Lung (tissue), 12 donors: ENCODE results near the gene TMEM131. TPM values are rescaled to one million over a fixed set of nuclear protein-coding genes. Genes with fewer than 3 reads are reported as not detected.

ENCODE experiments used
- ATAC-seq: fragments of 200-7000 bp; cut with Tn5 transposase; one replicate; pipeline ENCODE4 v1.9.1; 2020; ENCODE audit warnings: moderate number of reproducible peaks; ENCODE audit not compliant: insufficient read depth, low FRiP score
- DNase-seq, 3 donors: peaks; one replicate each; pipeline ENCODE4 v3.0.0-alpha.2; 2013 to 2017
- H3K27ac ChIP-seq, 2 donors: one replicate each; pipeline ENCODE4 v1.5.1; 2013; ENCODE audit warnings: mild to moderate bottlenecking in 2 of 2, moderate library complexity in 2 of 2, control low read depth in 1 of 2, inconsistent platforms in 1 of 2, low read depth in 1 of 2, low read length in 1 of 2
- H3K27me3 ChIP-seq, 3 donors: one replicate each; pipeline ENCODE4 v1.5.1; 2013; ENCODE audit warnings: low read length in 2 of 3; ENCODE audit not compliant: control insufficient read depth in 3 of 3, insufficient read depth in 3 of 3
- H3K36me3 ChIP-seq, 4 donors: one replicate each; pipeline ENCODE4 v1.5.1; 2013; ENCODE audit warnings: low read length in 4 of 4, mild to moderate bottlenecking in 1 of 4, moderate library complexity in 1 of 4; ENCODE audit not compliant: control insufficient read depth in 4 of 4, insufficient read depth in 4 of 4
- H3K4me1 ChIP-seq, 5 donors: one replicate each; pipeline ENCODE4 v1.5.1; 2013; ENCODE audit warnings: low read length in 5 of 5, mild to moderate bottlenecking in 2 of 5, moderate library complexity in 1 of 5; ENCODE audit not compliant: control insufficient read depth in 5 of 5, insufficient read depth in 5 of 5
- H3K4me3 ChIP-seq: one replicate; pipeline ENCODE4 v1.5.1; 2013; ENCODE audit warnings: mild to moderate bottlenecking, control low read depth, moderate library complexity
- H3K9ac ChIP-seq, 2 donors: one replicate each; pipeline ENCODE4 v1.5.1; 2013; ENCODE audit warnings: low read length in 2 of 2, control low read depth in 1 of 2; ENCODE audit not compliant: insufficient read depth in 1 of 2
- H3K9me3 ChIP-seq, 4 donors: one replicate each; pipeline ENCODE4 v1.5.1; 2013; ENCODE audit warnings: low read length in 3 of 4, mild to moderate bottlenecking in 1 of 4, moderate library complexity in 1 of 4; ENCODE audit not compliant: control insufficient read depth in 4 of 4, insufficient read depth in 3 of 4
- WGBS, 2 donors: extraction: QIAGEN DNeasy Blood & Tissue Kit; methylation state at CpG; one replicate each; pipeline ENCODE4 v1.1.7; 2013; 5-methylcytosine and 5-hydroxymethylcytosine counted together
- polyA plus RNA-seq, 2 donors: library from polyadenylated mRNA; stranded (reverse); fragments of 200-250 nt; gene quantifications; one replicate each; pipeline ENCODE4 v1.2.1, GENCODE V29; 2013
- total RNA-seq, 2 donors: library from RNA; depleted of rRNA in 1 of 2; stranded (reverse); fragments of >200 nt in 1 of 2; gene quantifications; one replicate each; pipeline ENCODE4 v1.2.1, GENCODE V29; 2014 to 2021
- TF ChIP-seq, protein P1 (sequence below): IDR thresholded peaks from 2 replicates; pipeline ENCODE4 v1.5.1; 2012; ENCODE audit warnings: mild to moderate bottlenecking; ENCODE audit errors: control extremely low read depth, extremely low read depth
- donor health status: control.
- donor health status: control.
- donor health status: Bipolar disorder and iron deficiency.
- donor health status: healthy.
- donor health status: DM: yes; HTN: yes; CAD: no.

Gene TMEM131
- total and polyA plus RNA-seq, 4 donors = 9.3 to 54.0 (median 23.7) TPM

DNA sequence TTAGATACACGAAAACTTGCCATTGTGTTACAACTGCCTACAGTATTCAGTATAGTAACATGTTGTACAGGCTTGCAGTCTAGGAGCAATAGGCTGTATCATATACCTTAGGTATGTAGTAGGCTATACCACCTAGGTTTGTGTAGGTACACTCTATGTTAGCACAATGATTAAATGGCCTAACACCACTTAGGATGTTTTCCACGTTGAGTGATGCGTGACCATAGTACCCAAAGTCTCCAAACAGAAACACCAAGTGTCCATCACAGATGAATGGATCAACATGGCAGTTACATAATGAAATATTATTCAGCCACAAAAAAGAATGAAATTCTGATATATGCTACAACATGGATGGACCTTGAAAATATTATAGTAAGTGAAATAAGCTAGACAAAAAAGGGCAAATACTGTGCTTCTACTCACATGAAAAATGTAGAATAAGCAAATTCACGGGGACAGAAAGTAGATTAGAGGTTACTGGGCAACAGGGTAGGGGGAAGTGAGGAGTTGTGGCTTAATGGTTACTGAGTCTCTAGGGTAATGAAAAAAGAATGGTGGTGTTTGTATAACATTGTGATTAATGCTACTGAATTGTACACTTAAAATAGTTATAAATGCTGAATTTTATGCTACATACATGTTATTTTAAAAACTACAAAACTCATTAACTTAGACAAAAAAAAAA lies 62.6 kb downstream of the TMEM131 start:
- ATAC-seq = no peak
- Histone ChIP-seq H3K4me1 (peaks cover 5 to 51% (median 34%) of the 10 kb centered on the region in 5 donors), H3K27ac (no peak overlapping the region), H3K27me3 (no peaks in the 10 kb centered on the region), H3K36me3 (no peaks in the 10 kb centered on the region), H3K4me3 (no peak overlapping the region), H3K9ac (no peak overlapping the region), H3K9me3 (no peaks in the 10 kb centered on the region)
- no peak for DNase-seq
- TF ChIP-seq, protein P1, sequence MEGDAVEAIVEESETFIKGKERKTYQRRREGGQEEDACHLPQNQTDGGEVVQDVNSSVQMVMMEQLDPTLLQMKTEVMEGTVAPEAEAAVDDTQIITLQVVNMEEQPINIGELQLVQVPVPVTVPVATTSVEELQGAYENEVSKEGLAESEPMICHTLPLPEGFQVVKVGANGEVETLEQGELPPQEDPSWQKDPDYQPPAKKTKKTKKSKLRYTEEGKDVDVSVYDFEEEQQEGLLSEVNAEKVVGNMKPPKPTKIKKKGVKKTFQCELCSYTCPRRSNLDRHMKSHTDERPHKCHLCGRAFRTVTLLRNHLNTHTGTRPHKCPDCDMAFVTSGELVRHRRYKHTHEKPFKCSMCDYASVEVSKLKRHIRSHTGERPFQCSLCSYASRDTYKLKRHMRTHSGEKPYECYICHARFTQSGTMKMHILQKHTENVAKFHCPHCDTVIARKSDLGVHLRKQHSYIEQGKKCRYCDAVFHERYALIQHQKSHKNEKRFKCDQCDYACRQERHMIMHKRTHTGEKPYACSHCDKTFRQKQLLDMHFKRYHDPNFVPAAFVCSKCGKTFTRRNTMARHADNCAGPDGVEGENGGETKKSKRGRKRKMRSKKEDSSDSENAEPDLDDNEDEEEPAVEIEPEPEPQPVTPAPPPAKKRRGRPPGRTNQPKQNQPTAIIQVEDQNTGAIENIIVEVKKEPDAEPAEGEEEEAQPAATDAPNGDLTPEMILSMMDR = no peak
- 88 to 90% methylated on average over 4 of the region's 4 CpGs for WGBS, 2 donors

DNA sequence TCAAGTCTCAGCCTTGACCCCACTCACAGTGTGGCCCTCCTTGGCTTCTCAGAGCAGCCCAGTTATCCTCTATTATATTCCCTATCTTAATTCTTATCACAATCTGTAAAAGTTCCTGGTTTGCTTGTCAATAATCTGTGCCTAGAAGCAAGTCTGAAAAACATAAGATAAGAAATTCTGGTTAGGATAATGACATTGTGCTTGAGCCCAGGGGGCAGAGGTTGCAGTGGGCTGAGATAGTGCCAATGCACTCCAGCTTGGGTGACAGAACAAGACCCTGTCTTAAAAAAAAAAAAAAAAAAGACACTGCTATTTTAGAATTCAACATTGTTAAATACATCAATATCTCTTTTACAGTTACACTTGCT lies 63.9 kb downstream of the TMEM131 start:
- H3K4me3 ChIP-seq = no peak overlapping the region
- no peak overlapping the region for H3K27ac ChIP-seq
- H3K9me3 ChIP-seq = no peaks in the 10 kb centered on the region
- DNase-seq = no peak
- TF ChIP-seq, protein P1 = no peak
- no peak for ATAC-seq
- H3K4me1 ChIP-seq = peaks cover 5 to 46% (median 34%) of the 10 kb centered on the region in 5 donors
- no peak overlapping the region for H3K9ac ChIP-seq
- H3K27me3 ChIP-seq = no peaks in the 10 kb centered on the region
- H3K36me3 ChIP-seq = no peaks in the 10 kb centered on the region

DNA sequence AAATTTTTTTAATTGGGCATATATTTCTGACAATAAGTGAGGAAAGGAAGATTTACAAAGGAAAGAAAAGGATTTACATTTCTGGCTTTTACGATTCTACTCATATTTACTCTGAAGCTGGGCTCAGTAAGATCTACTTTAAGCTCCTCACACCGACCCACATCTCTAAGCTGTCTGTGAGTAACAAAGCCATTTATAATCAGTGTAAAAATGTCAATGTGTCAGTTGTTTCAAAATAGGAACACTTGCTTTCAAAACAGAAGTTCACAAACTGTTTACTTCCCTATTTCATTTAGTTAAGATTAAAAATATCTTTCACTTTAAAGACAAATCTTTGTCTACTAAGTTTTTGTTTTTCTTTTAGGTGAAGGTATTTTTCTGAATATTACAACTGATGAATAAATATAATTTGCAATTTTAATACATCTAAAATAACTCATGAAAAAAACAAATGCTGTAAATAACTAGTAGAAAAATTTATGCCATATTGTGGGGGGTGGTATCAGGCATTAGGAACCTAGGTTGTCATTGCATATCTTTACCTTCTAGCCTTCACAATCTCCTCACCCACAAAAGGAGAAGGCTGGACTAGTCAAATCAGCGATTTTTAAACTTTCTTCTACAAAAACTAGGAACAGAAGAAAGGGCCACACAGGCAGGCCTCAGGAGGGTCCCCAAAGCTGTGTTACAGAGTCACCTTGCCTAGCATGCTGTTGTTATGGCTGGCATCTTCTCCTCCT lies 64.5 kb downstream of the TMEM131 start:
- H3K9ac ChIP-seq = no peak overlapping the region
- no peaks in the 10 kb centered on the region for H3K36me3 ChIP-seq
- ATAC-seq = no peak
- H3K27me3 ChIP-seq = no peaks in the 10 kb centered on the region
- no peaks in the 10 kb centered on the region for H3K9me3 ChIP-seq
- peaks cover 1 to 44% (median 31%) of the 10 kb centered on the region in 5 donors for H3K4me1 ChIP-seq
- H3K27ac ChIP-seq = no peak overlapping the region
- no peak for DNase-seq
- H3K4me3 ChIP-seq = no peak overlapping the region
- WGBS, 2 donors = 26 to 52% methylated on average over 3 of the region's 3 CpGs
- TF ChIP-seq, protein P1 = no peak
